Ovary (tissue), 3 donors: ENCODE results near the gene ETS1.

Experiments
- POLR2A ChIP-seq: fragments of 450-650 bp; IDR thresholded peaks from one replicate; pipeline ENCODE4 v1.6.1; 2017; ENCODE audit warnings: antibody characterized with exemption, mild to moderate bottlenecking, moderate library complexity
- TF ChIP-seq, protein P1 (sequence below), 3 donors: fragments of 450-650 bp in 2 of 3; fragments of 200-600 bp in 1 of 3; IDR thresholded peaks; one replicate each; pipeline versions ENCODE4 v1.5.1 to v1.8.0; 2016 to 2022; ENCODE audit warnings: antibody characterized with exemption in 3 of 3, mild to moderate bottlenecking in 1 of 3
- donor health status: DM: no; HTN: no; CAD: no.

DNA sequence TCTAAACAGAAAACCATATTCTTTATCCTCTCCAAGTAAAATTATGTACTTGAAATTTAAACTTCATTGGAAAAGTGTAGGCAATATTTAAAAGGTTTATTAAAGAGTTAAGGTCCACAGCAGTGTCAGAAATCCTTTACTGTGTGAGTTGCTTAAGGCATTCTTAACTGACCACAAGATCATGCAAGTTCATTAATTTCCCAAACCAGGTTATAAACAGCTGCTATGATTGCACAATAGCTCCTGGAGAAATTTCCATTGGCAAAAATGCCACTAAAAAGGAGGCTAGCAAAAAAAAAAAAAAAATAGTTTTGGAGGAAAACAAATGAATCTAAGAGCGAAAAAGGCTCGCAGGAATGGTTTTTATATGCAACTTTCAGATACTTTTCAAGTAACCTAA lies 106.2 kb downstream of the ETS1 start:
- TF ChIP-seq, protein P1, sequence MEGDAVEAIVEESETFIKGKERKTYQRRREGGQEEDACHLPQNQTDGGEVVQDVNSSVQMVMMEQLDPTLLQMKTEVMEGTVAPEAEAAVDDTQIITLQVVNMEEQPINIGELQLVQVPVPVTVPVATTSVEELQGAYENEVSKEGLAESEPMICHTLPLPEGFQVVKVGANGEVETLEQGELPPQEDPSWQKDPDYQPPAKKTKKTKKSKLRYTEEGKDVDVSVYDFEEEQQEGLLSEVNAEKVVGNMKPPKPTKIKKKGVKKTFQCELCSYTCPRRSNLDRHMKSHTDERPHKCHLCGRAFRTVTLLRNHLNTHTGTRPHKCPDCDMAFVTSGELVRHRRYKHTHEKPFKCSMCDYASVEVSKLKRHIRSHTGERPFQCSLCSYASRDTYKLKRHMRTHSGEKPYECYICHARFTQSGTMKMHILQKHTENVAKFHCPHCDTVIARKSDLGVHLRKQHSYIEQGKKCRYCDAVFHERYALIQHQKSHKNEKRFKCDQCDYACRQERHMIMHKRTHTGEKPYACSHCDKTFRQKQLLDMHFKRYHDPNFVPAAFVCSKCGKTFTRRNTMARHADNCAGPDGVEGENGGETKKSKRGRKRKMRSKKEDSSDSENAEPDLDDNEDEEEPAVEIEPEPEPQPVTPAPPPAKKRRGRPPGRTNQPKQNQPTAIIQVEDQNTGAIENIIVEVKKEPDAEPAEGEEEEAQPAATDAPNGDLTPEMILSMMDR (IDR thresholded peaks at IDR 0.05), result no peak
- TF ChIP-seq POLR2A, result peak; percentile 10
